ENCODE data around the gene ESPN. TPM values are rescaled to one million over a fixed set of nuclear protein-coding genes. Genes with fewer than 3 reads are reported as not detected.

Gene ESPN
- total RNA-seq, 2 experiments from 2014 or later, result not detected

DNA sequence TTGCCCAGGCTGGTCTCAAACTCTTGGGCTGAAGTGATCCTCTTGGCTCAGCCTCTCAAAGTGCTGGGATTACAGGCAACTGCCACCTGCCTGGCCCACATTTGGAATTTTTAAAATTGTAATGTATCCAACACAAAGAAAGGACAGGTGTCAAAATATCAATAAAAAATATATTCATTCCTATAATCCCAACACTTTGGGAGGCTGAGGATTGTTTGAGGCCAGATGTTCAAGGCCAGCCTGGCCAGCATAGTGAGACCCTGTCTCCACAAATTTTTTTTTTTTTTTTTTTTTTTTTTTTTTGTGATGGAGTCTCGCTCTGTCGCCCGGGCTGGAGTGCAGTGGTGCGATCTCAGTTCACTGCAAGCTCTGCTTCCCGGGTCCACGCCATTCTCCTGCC lies 14.8 kb upstream of the ESPN start:
- intact Hi-C loops (cut with micrococcal nuclease; ENCODE audit: unreplicated experiment), result loop anchor here (10.0 kb wide), 1 partner anchor 65 kb away; no protein-coding TSS in a partner anchor
- no peaks in the 10 kb centered on the region for H3K9me3 ChIP-seq (ENCODE audit: low read length)
- CTCF ChIA-PET (ENCODE audit: unreplicated experiment), result no interaction called here

DNA sequence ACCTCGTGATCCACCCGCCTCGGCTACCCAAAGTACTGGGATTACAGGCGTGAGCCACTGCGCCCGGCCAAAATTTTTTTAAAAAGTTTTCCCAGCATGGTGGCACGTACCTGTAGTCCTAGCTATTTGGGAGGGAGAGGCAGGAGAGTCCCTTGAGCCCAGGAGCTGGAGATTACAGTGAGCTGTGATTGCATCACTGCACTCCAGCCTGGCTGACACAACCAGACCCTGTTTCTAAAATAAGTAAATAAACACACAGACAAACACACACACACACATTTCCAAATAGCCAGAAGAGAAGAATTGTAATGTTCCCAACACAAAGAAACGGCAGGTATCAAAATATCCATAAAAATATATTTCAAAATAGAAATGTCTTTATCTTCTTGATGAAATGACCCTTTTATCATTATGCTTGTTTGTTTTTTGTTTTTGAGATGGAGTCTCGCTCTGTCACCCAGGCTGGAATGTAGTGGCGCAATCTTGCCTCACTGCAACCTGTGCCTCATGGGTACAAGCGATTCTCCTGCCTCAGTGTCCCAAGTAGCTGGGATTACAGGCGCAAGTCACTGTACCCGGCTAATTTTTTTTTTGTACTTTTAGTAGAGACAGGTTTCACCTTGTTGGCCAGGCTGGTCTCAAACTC lies 14.2 kb upstream of the ESPN start:
- no peaks in the 10 kb centered on the region for H3K36me3 ChIP-seq (ENCODE audit: insufficient read depth, low read length)
- no peak overlapping the region for H2AFZ ChIP-seq (ENCODE audit: low read length)
- H3K79me2 ChIP-seq (ENCODE audit: insufficient read depth, low read depth, low read length), result no peaks in the 10 kb centered on the region
- no peak overlapping the region for H3K4me2 ChIP-seq (ENCODE audit: low read length)
- H3K4me1 ChIP-seq (ENCODE audit: insufficient read depth, low read length, poor library complexity, severe bottlenecking), result no peaks in the 10 kb centered on the region
- no peaks in the 10 kb centered on the region for H3K9me2 ChIP-seq (ENCODE audit: insufficient read depth, low read length)
- no peak for DNase-seq (ENCODE audit: low spot score)
- TF ChIP-seq, protein P1, sequence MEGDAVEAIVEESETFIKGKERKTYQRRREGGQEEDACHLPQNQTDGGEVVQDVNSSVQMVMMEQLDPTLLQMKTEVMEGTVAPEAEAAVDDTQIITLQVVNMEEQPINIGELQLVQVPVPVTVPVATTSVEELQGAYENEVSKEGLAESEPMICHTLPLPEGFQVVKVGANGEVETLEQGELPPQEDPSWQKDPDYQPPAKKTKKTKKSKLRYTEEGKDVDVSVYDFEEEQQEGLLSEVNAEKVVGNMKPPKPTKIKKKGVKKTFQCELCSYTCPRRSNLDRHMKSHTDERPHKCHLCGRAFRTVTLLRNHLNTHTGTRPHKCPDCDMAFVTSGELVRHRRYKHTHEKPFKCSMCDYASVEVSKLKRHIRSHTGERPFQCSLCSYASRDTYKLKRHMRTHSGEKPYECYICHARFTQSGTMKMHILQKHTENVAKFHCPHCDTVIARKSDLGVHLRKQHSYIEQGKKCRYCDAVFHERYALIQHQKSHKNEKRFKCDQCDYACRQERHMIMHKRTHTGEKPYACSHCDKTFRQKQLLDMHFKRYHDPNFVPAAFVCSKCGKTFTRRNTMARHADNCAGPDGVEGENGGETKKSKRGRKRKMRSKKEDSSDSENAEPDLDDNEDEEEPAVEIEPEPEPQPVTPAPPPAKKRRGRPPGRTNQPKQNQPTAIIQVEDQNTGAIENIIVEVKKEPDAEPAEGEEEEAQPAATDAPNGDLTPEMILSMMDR (conservative IDR thresholded peaks at IDR 0.05; ENCODE audit: low read length), result no peak
- TF ChIP-seq EZH2phosphoT487 (IDR thresholded peaks at IDR 0.05; ENCODE audit: borderline replicate concordance, low read depth, low read length), result no peak
- POLR2A ChIA-PET, result no interaction called here
- CTCF ChIA-PET (ENCODE audit: unreplicated experiment), result no interaction called here
- no TSS peak for BruUV-seq (replicated peaks)
- H3K9me3 ChIP-seq (ENCODE audit: low read length), result no peaks in the 10 kb centered on the region
- H3K4me3 ChIP-seq (ENCODE audit: low read depth, low read length, poor library complexity, severe bottlenecking), result no peak overlapping the region
- intact Hi-C loops (cut with micrococcal nuclease; ENCODE audit: unreplicated experiment), result no loop called here
- no peaks in the 10 kb centered on the region for H4K20me1 ChIP-seq (ENCODE audit: insufficient read depth, low read length)
- H3K27ac ChIP-seq (ENCODE audit: low read depth, low read length, poor library complexity, severe bottlenecking), result no peak overlapping the region

More for the DNA sequence above, 14.8 kb upstream of the ESPN start:
- DNase-seq (ENCODE audit: low spot score), result no peak
- TF ChIP-seq EZH2phosphoT487 (IDR thresholded peaks at IDR 0.05; ENCODE audit: borderline replicate concordance, low read depth, low read length), result no peak
- TF ChIP-seq, protein P1 (conservative IDR thresholded peaks at IDR 0.05; ENCODE audit: low read length), result no peak
- no peaks in the 10 kb centered on the region for H3K9me2 ChIP-seq (ENCODE audit: insufficient read depth, low read length)
- BruUV-seq (replicated peaks), result no TSS peak
- POLR2A ChIA-PET, result no interaction called here
- H3K4me3 ChIP-seq (ENCODE audit: low read depth, low read length, poor library complexity, severe bottlenecking), result no peak overlapping the region
- H3K79me2 ChIP-seq (ENCODE audit: insufficient read depth, low read depth, low read length), result no peaks in the 10 kb centered on the region
- no peak overlapping the region for H3K4me2 ChIP-seq (ENCODE audit: low read length)
- no peaks in the 10 kb centered on the region for H3K4me1 ChIP-seq (ENCODE audit: insufficient read depth, low read length, poor library complexity, severe bottlenecking)
- no peaks in the 10 kb centered on the region for H3K36me3 ChIP-seq (ENCODE audit: insufficient read depth, low read length)
- no peak overlapping the region for H3K27ac ChIP-seq (ENCODE audit: low read depth, low read length, poor library complexity, severe bottlenecking)
- H2AFZ ChIP-seq (ENCODE audit: low read length), result no peak overlapping the region
- H4K20me1 ChIP-seq (ENCODE audit: insufficient read depth, low read length), result no peaks in the 10 kb centered on the region

DNA sequence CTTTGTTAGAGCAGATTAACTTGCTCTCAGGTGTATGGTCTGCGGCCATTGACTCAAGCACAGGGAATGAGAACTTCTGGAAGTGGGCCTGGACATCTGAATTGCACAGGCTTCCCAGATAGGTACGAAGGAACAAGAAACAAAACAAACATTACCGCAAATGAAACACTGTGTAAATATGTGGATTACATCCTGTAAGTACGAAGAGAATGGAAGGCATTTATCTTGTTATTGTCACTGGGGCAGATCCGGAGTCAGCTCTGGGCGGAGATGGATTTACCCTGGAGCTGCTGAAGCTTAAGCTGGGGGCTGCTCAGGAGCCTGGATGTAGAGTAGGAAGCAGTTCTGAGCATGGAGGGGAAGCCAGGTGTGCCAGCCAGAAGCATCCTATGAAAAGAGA lies 11.7 kb upstream of the ESPN start:
- H3K9me2 ChIP-seq (ENCODE audit: insufficient read depth, low read length), result no peaks in the 10 kb centered on the region
- no TSS peak for BruUV-seq (replicated peaks)
- H3K79me2 ChIP-seq (ENCODE audit: insufficient read depth, low read depth, low read length), result no peaks in the 10 kb centered on the region
- H2AFZ ChIP-seq (ENCODE audit: low read length), result no peak overlapping the region
- H3K9me3 ChIP-seq (ENCODE audit: low read length), result no peaks in the 10 kb centered on the region
- ChIA-PET CTCF (ENCODE audit: unreplicated experiment) (no interaction called here), POLR2A (interaction anchor here (0.7 kb wide), 2 partner anchors 40 to 165 kb away, joined by 3 to 4 read pairs; no protein-coding TSS in a partner anchor)
- TF ChIP-seq, protein P1 (conservative IDR thresholded peaks at IDR 0.05; ENCODE audit: low read length), result no peak
- no peak for TF ChIP-seq EZH2phosphoT487 (IDR thresholded peaks at IDR 0.05; ENCODE audit: borderline replicate concordance, low read depth, low read length)
- no peak overlapping the region for H3K27ac ChIP-seq (ENCODE audit: low read depth, low read length, poor library complexity, severe bottlenecking)
- H4K20me1 ChIP-seq (ENCODE audit: insufficient read depth, low read length), result no peaks in the 10 kb centered on the region
- H3K4me3 ChIP-seq (ENCODE audit: low read depth, low read length, poor library complexity, severe bottlenecking), result no peak overlapping the region
- H3K36me3 ChIP-seq (ENCODE audit: insufficient read depth, low read length), result no peaks in the 10 kb centered on the region
- no peak for DNase-seq (ENCODE audit: low spot score)
- no peak overlapping the region for H3K4me2 ChIP-seq (ENCODE audit: low read length)
- intact Hi-C loops (cut with micrococcal nuclease; ENCODE audit: unreplicated experiment), result no loop called here
- no peaks in the 10 kb centered on the region for H3K4me1 ChIP-seq (ENCODE audit: insufficient read depth, low read length, poor library complexity, severe bottlenecking)

All from OCI-LY7 (cell line).